Right cardiac atrium (tissue), 5 donors: Measurements from ENCODE around the gene SLC37A4. TPM values are rescaled to one million over a fixed set of nuclear protein-coding genes. Genes with fewer than 3 reads are reported as not detected.
"Not testable (repeated sequence)": the region's sequence is repeated elsewhere in the genome, so short reads cannot be mapped to it uniquely, and the experiment has no call there.

Source experiments
- ATAC-seq, 2 donors: fragments of 200-7000 bp; cut with Tn5 transposase; one replicate each; pipeline versions ENCODE4 v1.8.0 to v1.9.1; 2020; ENCODE audit warnings: moderate library complexity in 2 of 2, mild to moderate bottlenecking in 1 of 2
- DNase-seq, 3 donors: peaks; one replicate each; pipeline ENCODE4 v3.0.0-alpha.2; 2020
- H3K27ac ChIP-seq: one replicate; pipeline ENCODE4 v1.5.1; 2013; ENCODE audit warnings: mild to moderate bottlenecking, low read length, control low read depth, moderate library complexity
- H3K27me3 ChIP-seq: one replicate; pipeline ENCODE4 v1.6.1; 2013; ENCODE audit not compliant: control insufficient read depth, insufficient read depth
- H3K4me1 ChIP-seq: one replicate; pipeline ENCODE4 v1.6.1; 2013; ENCODE audit warnings: low read length; ENCODE audit not compliant: control insufficient read depth, insufficient read depth
- H3K4me3 ChIP-seq: one replicate; pipeline ENCODE4 v1.5.1; 2013; ENCODE audit warnings: low read length, control low read depth
- H3K9me3 ChIP-seq: one replicate; pipeline ENCODE4 v1.6.1; 2013; ENCODE audit warnings: low read length; ENCODE audit not compliant: control insufficient read depth
- WGBS: extraction: QIAGEN DNeasy Blood & Tissue Kit; methylation state at CpG from one replicate; pipeline ENCODE4 v1.1.7; 2013; 5-methylcytosine and 5-hydroxymethylcytosine counted together
- intact Hi-C, 4 donors: fragments of 100-400 bp; cut with DNase I; formaldehyde crosslinking; loops; one replicate each; pipeline versions ENCODE4 v1.11.0 to v1.14.0; 2022 to 2023
- polyA plus RNA-seq: library from polyadenylated mRNA; stranded (reverse); fragments of 200-250 nt; gene quantifications from one replicate; pipeline ENCODE4 v1.2.3, GENCODE V29; 2013
- total RNA-seq, 4 donors: library from RNA; stranded (reverse); fragmentation: NEBNext Ultra II Directional; extraction: Animal tissue kit (Norgen Biotek cat#: 25700); gene quantifications; one replicate each; pipeline ENCODE4 v1.2.1, GENCODE V29; 2021
- donor health status: healthy with polysubstance abuse.
- donor health status: DM: no; HTN: yes; CAD: no.
- donor health status: DM: no; HTN: no; CAD: no.
- donor health status: DM: no; HTN: yes; CAD: no; lungs with severe emphysema.
- donor health status: DM: yes; HTN: yes; CAD: no.

The SLC37A4 gene
- total and polyA plus RNA-seq, 5 donors, result 7.1 to 8.6 (median 7.5) TPM

GRCh38 chr11:119026970-119027369 lies 3.7 kb downstream of the SLC37A4 start:
- H3K4me1 ChIP-seq, result peaks cover 4% of the 10 kb centered on the region

DNA sequence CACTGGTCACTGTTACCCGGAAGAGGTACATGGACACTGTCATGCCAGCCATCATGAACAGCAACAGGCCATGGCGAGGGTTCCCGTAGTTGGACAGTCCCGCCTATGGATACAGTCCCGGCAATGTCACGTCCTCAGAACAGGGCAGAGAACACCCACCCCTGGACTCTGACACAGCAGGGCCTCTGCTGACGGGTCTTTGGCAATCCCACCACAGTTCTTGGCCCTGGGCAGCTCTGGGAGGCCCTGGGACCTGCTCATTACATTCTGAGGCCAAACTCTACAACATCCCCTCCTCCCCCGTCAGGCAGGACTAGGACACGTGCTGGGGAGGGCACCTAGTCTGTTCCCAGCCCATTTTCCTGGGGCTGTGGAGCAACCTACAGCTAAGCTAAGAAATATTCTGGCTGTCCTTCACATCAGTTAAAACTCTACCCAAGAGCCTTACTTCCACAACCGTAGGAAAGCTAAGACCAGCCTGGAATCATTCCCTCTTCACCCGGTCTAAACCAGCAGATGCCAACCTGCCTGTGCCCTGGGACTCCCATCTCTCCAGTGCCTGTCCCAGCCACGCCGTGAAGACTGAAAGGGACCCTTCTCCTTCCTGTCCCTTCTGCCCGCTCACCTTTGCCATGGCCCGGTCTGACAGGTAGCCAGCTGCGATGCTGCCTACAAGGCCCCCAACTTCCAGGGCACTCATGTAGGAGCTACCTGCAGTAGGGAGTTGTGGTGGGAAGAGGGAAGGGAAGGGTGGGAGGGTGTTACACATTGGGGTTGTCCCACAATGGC lies 4.5 kb downstream of the SLC37A4 start:
- Histone ChIP-seq H3K27ac (no peak overlapping the region), H3K4me1 (peaks cover 4% of the 10 kb centered on the region), H3K9me3 (no peaks in the 10 kb centered on the region), H3K4me3 (no peak overlapping the region), H3K27me3 (no peaks in the 10 kb centered on the region)
- ATAC-seq, result no peak
- intact Hi-C loops, result loop anchor here in 1 of 4 donors (10.0 kb wide), 1 partner anchor 121 kb away; no protein-coding TSS in a partner anchor
- WGBS, result 84% methylated on average over 16 of the region's 16 CpGs
- DNase-seq, result peak in 1 of 3 donors; percentile 36

More at GRCh38 chr11:119026970-119027369, 3.7 kb downstream of the SLC37A4 start:
- Histone ChIP-seq H3K27me3 (no peaks in the 10 kb centered on the region), H3K27ac (no peak overlapping the region), H3K9me3 (no peaks in the 10 kb centered on the region), H3K4me3 (no peak overlapping the region)
- no peak for ATAC-seq
- no peak for DNase-seq
- 98% methylated on average over 2 of the region's 2 CpGs for WGBS
- intact Hi-C loops, result loop anchor here in 1 of 4 donors (10.0 kb wide), 1 partner anchor 122 kb away; no protein-coding TSS in a partner anchor

DNA sequence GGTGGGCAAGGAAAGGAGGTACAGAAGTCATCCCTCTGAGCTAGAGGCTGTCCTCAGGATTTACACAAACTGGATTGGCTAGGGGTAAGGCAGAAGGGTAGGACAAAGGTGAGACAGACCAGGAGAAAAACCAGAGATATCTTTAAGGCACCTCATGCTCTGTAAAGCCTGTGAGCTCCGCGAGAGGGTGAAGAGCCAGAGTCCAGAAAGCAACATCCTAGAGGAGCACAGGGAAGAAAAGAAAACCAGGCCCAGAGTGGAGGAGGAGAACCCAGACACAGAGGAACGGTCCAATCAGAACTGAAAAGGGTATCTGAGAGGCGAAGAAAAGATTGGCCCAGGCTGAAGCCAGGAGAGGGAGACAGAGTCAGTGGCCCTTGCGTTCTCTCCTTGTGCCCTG lies 5.1 kb downstream of the SLC37A4 start:
- H3K9me3 ChIP-seq, result no peaks in the 10 kb centered on the region
- 86% methylated on average over 5 of the region's 5 CpGs for WGBS
- intact Hi-C loops, result loop anchor here in 1 of 4 donors (10.0 kb wide), 1 partner anchor 121 kb away; no protein-coding TSS in a partner anchor
- H3K4me1 ChIP-seq, result peaks cover 4% of the 10 kb centered on the region
- no peaks in the 10 kb centered on the region for H3K27me3 ChIP-seq
- DNase-seq (no peak), ATAC-seq (no peak)
- H3K27ac ChIP-seq, result no peak overlapping the region
- H3K4me3 ChIP-seq, result no peak overlapping the region

GRCh38 chr11:119025099-119025473 lies 5.6 kb downstream of the SLC37A4 start:
- Histone ChIP-seq H3K27ac (peak overlapping the region; percentile 14), H3K4me3 (no peak overlapping the region), H3K4me1 (peaks cover 4% of the 10 kb centered on the region), H3K9me3 (no peaks in the 10 kb centered on the region), H3K27me3 (no peaks in the 10 kb centered on the region)
- no peak for DNase-seq
- intact Hi-C loops, result loop anchor here in 1 of 4 donors (10.0 kb wide), 1 partner anchor 120 kb away; no protein-coding TSS in a partner anchor
- peak; percentile 2 to 6 for ATAC-seq
- 67% methylated on average over 5 of the region's 5 CpGs for WGBS

DNA sequence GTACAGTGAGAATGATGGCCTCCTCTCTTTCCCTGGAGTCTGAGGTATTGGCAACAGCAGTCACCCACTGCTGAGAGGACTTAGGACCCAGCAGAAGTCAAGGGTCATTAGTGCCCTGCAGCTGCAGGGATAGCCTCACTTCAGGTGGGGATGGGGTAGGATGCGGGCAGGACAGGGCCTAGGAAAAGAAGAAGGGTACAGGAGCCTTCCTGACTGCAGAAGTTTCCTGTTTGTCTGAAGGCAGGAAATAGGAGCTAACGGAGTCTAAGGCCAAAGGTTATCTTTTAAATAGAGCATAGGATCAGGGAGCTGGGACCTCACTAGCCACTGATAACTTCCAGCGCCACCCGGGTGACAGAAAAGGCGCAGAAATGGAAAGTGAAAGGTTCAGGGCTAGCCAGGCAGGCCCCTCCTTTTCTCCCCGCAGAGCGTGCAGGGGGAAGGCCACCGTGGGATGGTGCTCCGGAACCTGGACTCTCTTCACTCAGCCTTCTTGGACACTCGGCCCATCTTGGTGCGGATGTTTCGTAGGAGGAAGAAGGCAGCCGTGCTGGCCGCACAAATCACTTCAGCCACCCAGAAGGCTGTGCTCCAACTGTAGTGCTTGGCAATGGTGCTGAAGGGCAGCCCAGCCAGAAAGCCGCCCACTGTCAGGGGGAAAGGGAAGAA lies 6.1 kb downstream of the SLC37A4 start:
- WGBS, result 43% methylated on average over 15 of the region's 15 CpGs
- DNase-seq (no peak), ATAC-seq (peak; percentile 4 to 14)
- Histone ChIP-seq H3K4me3 (no peak overlapping the region), H3K27me3 (no peaks in the 10 kb centered on the region), H3K27ac (peak overlapping the region; percentile 59), H3K9me3 (no peaks in the 10 kb centered on the region), H3K4me1 (peaks cover 6% of the 10 kb centered on the region)
- intact Hi-C loops, result loop anchor here in 1 of 4 donors (10.0 kb wide), 1 partner anchor 120 kb away; no protein-coding TSS in a partner anchor

- H3K27me3 ChIP-seq, result no peaks in the 10 kb centered on the region
- no peak overlapping the region for H3K27ac ChIP-seq
- H3K4me1 ChIP-seq, result peaks cover 6% of the 10 kb centered on the region
- no peaks in the 10 kb centered on the region for H3K9me3 ChIP-seq
- ATAC-seq (no peak), DNase-seq (no peak)
- H3K4me3 ChIP-seq, result no peak overlapping the region
- intact Hi-C loops, result loop anchor here in 1 of 4 donors (10.0 kb wide), 1 partner anchor 119 kb away; no protein-coding TSS in a partner anchor
These were observed 6.9 kb downstream of the SLC37A4 start for GRCh38 chr11:119023741-119024140.

DNA sequence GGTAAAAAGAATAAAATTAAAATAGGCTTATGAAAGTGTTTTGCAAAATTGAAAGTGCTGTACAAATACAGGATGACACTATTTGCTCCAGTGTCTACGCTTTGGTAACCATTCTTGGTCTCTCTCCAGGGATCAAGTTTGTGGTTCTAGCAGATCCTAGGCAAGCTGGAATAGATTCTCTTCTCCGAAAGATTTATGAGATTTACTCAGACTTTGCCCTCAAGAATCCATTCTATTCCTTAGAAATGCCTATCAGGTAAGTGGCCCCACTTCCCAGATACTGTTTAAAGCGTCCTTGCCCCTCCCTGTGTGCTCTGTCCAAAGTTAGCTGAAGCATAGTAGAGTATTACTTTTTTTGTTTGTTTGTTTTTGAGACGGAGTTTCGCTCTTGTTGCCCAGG lies 9.0 kb downstream of the SLC37A4 start:
- no peaks in the 10 kb centered on the region for H3K9me3 ChIP-seq
- H3K27me3 ChIP-seq, result no peaks in the 10 kb centered on the region
- no peak overlapping the region for H3K4me3 ChIP-seq
- H3K27ac ChIP-seq, result no peak overlapping the region
- ATAC-seq, result no peak
- 88% methylated on average over 5 of the region's 5 CpGs for WGBS
- no peak for DNase-seq
- peaks cover 7% of the 10 kb centered on the region for H3K4me1 ChIP-seq
- intact Hi-C loops, result loop anchor here in 1 of 4 donors (10.0 kb wide), 1 partner anchor 117 kb away; no protein-coding TSS in a partner anchor

DNA sequence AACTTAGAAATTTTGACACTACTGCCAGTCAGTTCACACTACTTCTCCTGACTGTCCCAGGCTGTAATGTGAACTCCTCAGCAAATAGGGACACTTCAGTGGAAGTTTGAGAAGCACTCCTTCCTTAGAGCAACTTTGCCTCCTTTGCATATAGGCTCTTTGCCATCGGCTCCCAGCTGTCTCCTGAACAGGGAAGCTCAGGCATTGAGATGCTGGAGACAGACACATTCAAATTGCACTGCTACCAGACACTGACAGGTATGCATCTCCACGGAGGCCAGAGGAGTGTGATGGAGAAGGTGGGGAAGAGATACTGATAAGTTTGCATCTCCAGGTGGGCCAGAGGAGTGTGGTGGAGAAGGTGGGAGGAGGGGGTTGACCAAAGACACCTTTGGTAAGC lies 10.7 kb downstream of the SLC37A4 start:
- intact Hi-C loops, result loop anchor here in 1 of 4 donors (10.0 kb wide), 1 partner anchor 115 kb away; no protein-coding TSS in a partner anchor
- no peaks in the 10 kb centered on the region for H3K9me3 ChIP-seq
- no peaks in the 10 kb centered on the region for H3K27me3 ChIP-seq
- ATAC-seq (no peak), DNase-seq (no peak)
- no peak overlapping the region for H3K27ac ChIP-seq
- peak overlapping the region; percentile 18 for H3K4me3 ChIP-seq
- WGBS, result 49% methylated on average over 2 of the region's 2 CpGs
- peaks cover 8% of the 10 kb centered on the region for H3K4me1 ChIP-seq

GRCh38 chr11:119018074-119018938 lies 12.4 kb downstream of the SLC37A4 start, which contains the start of the genes RPS25 and TRAPPC4:
Gene RPS25 (minus strand): TSS chr11:119018343. CDS start chr11:119018284, 59 bp downstream.
Gene TRAPPC4 (plus strand): TSS chr11:119018766. CDS start chr11:119018796, 30 bp downstream.
- intact Hi-C loops, result no loop called here
- Histone ChIP-seq H3K4me1 (peaks cover 5% of the 10 kb centered on the region), H3K4me3 (peak within 1 kb of the TSS; percentile 81), H3K27me3 (no peaks in the 10 kb centered on the region), H3K9me3 (no peaks in the 10 kb centered on the region), H3K27ac (peak within 1 kb of the TSS; percentile 95)
- ATAC-seq (peak; percentile 96 to 97), DNase-seq (peak; percentile 96 to 98 (median 97))
- WGBS, result under 1% methylated on average over 63 of the region's 63 CpGs

DNA sequence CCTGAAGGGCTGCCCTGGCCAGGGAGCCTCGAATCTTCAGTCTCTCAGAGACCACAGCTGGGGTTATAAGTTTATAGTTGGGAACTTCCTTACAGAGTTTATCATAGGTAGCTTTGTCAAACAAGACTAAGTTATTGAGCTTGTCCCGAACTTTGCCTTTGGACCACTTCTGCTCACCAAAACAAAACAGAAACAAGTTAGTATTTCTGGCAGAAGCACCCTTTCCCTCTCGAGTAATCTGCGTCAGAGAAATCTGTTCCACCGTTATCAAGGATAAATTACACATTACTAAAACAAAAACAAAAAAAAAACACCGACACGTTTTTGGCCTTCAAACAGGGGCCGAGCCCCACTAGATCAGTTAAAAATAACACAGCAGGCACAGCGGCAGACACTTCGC lies 13.3 kb downstream of the SLC37A4 start:
- ATAC-seq, DNase-seq, H3K27ac ChIP-seq, H3K27me3 ChIP-seq, intact Hi-C loops, H3K9me3 ChIP-seq, H3K4me1 ChIP-seq: not testable (repeated sequence)
- peak overlapping the region; percentile 81 for H3K4me3 ChIP-seq
- WGBS, result 5% methylated on average over 10 of the region's 10 CpGs
